ENCODE results near the gene HPN.

Gene HPN

DNA sequence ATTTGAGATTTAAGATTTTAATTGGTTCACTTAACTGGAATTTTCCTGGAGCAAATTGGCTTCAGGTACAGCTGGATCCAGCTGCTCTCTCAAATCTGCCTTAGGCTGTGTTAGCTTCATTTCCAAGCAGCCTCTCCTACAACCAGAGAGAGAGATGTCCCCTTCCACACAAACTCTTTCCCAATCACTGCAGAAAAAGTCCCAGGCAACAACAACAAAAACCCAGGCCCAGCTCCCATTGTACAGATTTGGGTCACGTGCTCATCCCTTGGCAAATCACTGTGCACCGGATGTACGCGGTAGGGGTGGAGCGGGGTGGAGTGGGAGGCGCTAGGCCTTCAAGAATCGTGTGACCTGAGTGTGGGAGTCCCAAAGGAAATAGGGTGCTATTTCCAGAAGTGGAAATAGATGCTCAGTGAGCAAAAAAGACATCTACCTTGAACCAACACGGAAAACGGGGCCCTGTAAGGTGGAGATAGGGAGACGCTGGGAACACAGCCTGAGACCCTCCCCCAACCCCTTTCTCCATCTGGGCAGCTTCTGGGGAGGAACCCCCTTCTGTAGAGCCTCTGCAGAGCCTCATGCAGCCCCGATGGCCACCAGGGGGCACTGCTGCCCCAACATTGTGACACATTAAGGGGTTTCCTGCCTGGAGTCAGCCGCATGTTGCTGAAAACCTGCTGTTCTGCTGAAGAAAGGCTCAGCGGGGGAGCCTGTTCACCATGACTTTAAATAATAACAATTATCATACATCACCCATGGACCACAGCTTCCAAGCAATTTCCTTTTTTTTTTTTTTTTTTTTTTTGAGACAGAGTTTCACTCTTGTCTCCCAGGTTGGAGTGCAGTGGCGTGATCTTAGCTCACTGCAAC, 25.4 kb downstream of the HPN start:
- Histone ChIP-seq H3K9me3 (ENCODE audit: control insufficient read depth, low read length) (peaks cover 13% of the 10 kb centered on the region), H3K36me3 (ENCODE audit: control insufficient read depth, insufficient read depth, low read length) (no peaks in the 10 kb centered on the region), H3K27ac (ENCODE audit: low read depth, low read length, severe bottlenecking) (no peak overlapping the region), H3K4me3 (ENCODE audit: extremely low read depth, insufficient read depth, low read length, poor library complexity, severe bottlenecking) (no peak overlapping the region), H3K4me1 (ENCODE audit: control insufficient read depth, insufficient read depth, low read length, poor library complexity, severe bottlenecking) (no peaks in the 10 kb centered on the region)
- 41 to 62% methylated on average over 5 to 9 of the region's 14 CpGs for WGBS, 2 experiments (ENCODE audit: insufficient coverage in 2 of 2)

- Histone ChIP-seq H3K4me3 (ENCODE audit: extremely low read depth, insufficient read depth, low read length, poor library complexity, severe bottlenecking) (no peak overlapping the region), H3K36me3 (ENCODE audit: control insufficient read depth, insufficient read depth, low read length) (no peaks in the 10 kb centered on the region), H3K9me3 (ENCODE audit: control insufficient read depth, low read length) (peaks cover 13% of the 10 kb centered on the region), H3K27ac (ENCODE audit: low read depth, low read length, severe bottlenecking) (no peak overlapping the region), H3K4me1 (ENCODE audit: control insufficient read depth, insufficient read depth, low read length, poor library complexity, severe bottlenecking) (no peaks in the 10 kb centered on the region)
- 57 to 58% methylated on average over 2 to 4 of the region's 10 CpGs for WGBS, 2 experiments (ENCODE audit: insufficient coverage in 2 of 2)
Measured at GRCh38 chr19:35068941-35069634, 27.6 kb downstream of the HPN start.

DNA sequence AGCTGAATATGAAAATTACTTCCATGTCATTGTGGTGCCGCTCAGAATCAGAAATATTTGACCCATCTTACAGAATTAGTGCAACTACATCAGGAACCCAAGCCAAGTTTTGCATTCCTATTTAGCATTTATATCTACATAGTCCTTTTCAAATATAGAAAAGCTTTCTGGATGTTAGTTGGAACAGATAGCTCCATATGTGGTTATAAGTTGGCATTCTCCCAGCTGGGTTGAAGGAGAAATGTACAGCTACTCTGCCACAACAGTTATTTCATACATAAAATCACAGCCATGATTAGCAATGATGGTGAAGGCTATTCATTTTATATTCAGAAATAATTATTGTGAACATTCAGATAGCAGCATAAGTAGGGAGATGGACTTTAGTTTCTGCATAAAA, 28.2 kb downstream of the HPN start:
- WGBS, 2 experiments (ENCODE audit: insufficient coverage in 2 of 2) = 67 to 100% methylated on average over 1 of the region's 1 CpG
- no peaks in the 10 kb centered on the region for H3K4me1 ChIP-seq (ENCODE audit: control insufficient read depth, insufficient read depth, low read length, poor library complexity, severe bottlenecking)
- H3K4me3 ChIP-seq (ENCODE audit: extremely low read depth, insufficient read depth, low read length, poor library complexity, severe bottlenecking) = no peak overlapping the region
- no peak overlapping the region for H3K27ac ChIP-seq (ENCODE audit: low read depth, low read length, severe bottlenecking)
- H3K9me3 ChIP-seq (ENCODE audit: control insufficient read depth, low read length) = peaks cover 13% of the 10 kb centered on the region
- H3K36me3 ChIP-seq (ENCODE audit: control insufficient read depth, insufficient read depth, low read length) = no peaks in the 10 kb centered on the region

GRCh38 chr19:35070471-35070870, 28.9 kb downstream of the HPN start:
- WGBS, 2 experiments (ENCODE audit: insufficient coverage in 2 of 2) = 88 to 94% methylated on average over 2 to 3 of the region's 3 CpGs

DNA sequence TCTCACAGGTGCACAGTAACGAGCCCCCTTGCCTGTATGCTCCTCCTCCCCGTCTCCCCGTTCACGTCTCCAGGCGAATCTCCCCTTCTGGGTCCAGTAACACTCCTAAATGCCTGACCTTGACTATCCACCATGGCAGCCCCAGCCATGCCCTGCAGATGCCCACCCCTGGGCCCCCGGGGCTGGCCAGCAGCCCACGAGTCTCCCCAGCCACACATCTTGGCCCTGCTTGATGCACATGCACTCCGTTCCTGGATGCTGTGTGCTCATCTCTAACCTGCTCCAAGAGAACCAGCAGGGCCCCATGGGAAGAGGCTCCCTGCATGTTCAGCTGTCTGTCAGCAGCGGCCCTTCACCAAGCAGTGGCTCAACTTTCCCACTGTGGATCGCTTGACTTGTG, 32.0 kb downstream of the HPN start:
- Histone ChIP-seq H3K4me1 (ENCODE audit: control insufficient read depth, insufficient read depth, low read length, poor library complexity, severe bottlenecking) (no peaks in the 10 kb centered on the region), H3K4me3 (ENCODE audit: extremely low read depth, insufficient read depth, low read length, poor library complexity, severe bottlenecking) (no peak overlapping the region), H3K27ac (ENCODE audit: low read depth, low read length, severe bottlenecking) (no peak overlapping the region), H3K9me3 (ENCODE audit: control insufficient read depth, low read length) (peaks cover 13% of the 10 kb centered on the region), H3K36me3 (ENCODE audit: control insufficient read depth, insufficient read depth, low read length) (no peaks in the 10 kb centered on the region)
- 77 to 81% methylated on average over 6 to 8 of the region's 10 CpGs for WGBS, 2 experiments (ENCODE audit: insufficient coverage in 2 of 2)

More at GRCh38 chr19:35070471-35070870, 28.9 kb downstream of the HPN start:
- Histone ChIP-seq H3K9me3 (ENCODE audit: control insufficient read depth, low read length) (peaks cover 13% of the 10 kb centered on the region), H3K4me3 (ENCODE audit: extremely low read depth, insufficient read depth, low read length, poor library complexity, severe bottlenecking) (no peak overlapping the region), H3K36me3 (ENCODE audit: control insufficient read depth, insufficient read depth, low read length) (no peaks in the 10 kb centered on the region), H3K4me1 (ENCODE audit: control insufficient read depth, insufficient read depth, low read length, poor library complexity, severe bottlenecking) (no peaks in the 10 kb centered on the region), H3K27ac (ENCODE audit: low read depth, low read length, severe bottlenecking) (no peak overlapping the region)

- no peak overlapping the region for H3K4me3 ChIP-seq (ENCODE audit: extremely low read depth, insufficient read depth, low read length, poor library complexity, severe bottlenecking)
- no peaks in the 10 kb centered on the region for H3K36me3 ChIP-seq (ENCODE audit: control insufficient read depth, insufficient read depth, low read length)
- peaks cover 13% of the 10 kb centered on the region for H3K9me3 ChIP-seq (ENCODE audit: control insufficient read depth, low read length)
- no peaks in the 10 kb centered on the region for H3K4me1 ChIP-seq (ENCODE audit: control insufficient read depth, insufficient read depth, low read length, poor library complexity, severe bottlenecking)
- H3K27ac ChIP-seq (ENCODE audit: low read depth, low read length, severe bottlenecking) = no peak overlapping the region
- 71 to 100% methylated on average over 1 to 6 of the region's 8 CpGs for WGBS, 2 experiments (ENCODE audit: insufficient coverage in 2 of 2)
Measured at GRCh38 chr19:35073941-35074340, 32.4 kb downstream of the HPN start.

DNA sequence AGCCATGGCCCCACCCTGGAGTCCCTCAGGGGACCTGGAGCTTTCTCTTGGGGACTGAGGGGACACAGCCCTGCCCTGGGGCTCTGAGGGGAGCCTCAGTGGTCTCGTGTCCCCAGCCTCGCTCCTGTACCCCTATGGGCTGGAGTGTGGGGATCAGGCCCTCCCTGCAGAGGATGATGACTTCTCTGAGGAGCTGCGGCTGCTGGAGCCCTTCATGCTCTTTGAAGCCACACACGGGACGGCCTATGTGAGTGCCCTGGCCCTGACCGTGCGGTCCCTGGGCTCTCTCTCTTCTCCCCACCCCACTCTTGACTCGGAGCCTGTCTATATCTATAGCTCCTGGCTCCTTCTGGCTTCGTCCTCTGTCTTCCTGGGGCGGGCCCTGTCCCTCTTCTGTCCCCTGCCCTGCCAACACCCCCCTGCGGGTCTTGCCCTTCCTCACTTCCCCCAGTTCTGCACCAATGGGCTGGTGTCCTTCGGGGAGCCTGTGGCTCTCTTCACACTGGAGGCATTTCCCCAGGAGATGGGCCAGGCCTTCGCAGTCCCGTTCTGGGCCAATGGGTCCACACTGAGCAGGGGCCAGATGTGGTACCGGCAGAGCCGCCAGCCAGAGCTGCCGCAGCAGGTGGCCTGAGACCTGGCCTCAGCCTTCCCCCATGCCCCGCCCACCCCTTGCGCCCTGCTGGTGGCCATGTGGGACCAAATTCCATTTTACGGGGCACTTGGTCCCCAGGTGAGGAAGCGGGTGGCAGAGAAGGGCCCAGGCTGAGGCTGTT, 33.1 kb downstream of the HPN start:
- peaks cover 12% of the 10 kb centered on the region for H3K9me3 ChIP-seq (ENCODE audit: control insufficient read depth, low read length)
- 82 to 89% methylated on average over 16 to 17 of the region's 21 CpGs for WGBS, 2 experiments (ENCODE audit: insufficient coverage in 2 of 2)
- no peaks in the 10 kb centered on the region for H3K4me1 ChIP-seq (ENCODE audit: control insufficient read depth, insufficient read depth, low read length, poor library complexity, severe bottlenecking)
- no peak overlapping the region for H3K27ac ChIP-seq (ENCODE audit: low read depth, low read length, severe bottlenecking)
- H3K4me3 ChIP-seq (ENCODE audit: extremely low read depth, insufficient read depth, low read length, poor library complexity, severe bottlenecking) = no peak overlapping the region
- H3K36me3 ChIP-seq (ENCODE audit: control insufficient read depth, insufficient read depth, low read length) = no peaks in the 10 kb centered on the region

DNA sequence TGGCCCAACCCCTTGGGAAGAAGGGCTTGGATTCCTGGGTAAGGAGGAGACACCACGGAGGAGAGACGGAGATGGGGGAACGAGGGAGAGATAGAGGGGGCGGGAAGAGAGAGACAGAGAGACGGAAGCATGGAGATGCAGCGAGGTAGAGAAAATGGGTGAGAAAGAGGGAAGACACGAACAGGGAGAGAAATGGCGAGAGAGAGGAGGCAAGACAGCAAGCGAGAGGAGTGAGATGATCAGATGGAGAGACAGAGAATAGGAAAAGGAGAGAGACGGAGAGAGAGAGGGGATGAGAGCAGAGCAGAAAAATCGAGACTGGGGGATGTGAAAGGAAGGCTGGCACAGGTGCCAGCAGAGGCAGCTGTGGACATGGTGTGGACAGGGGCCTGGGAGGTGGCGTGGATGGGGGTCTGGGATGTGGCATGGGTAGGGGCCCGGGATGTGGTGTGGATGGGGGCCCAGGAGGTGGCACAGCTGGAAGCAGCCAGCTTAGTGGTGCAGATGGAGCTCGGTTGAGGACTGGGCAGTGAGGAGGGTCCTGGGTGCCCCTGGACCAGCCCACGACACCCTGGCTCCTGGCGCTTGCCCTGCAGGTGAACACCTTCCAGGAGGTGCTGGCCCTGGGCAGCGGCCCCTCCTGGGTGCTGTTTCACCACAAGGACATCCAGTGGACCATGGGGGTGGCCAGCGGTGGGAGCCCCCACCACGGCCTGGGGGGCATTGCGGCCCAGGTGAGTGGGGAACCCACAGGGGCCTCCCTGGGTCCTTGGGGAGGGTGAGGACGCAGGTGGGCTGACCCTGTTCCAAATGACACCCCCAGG, 33.9 kb downstream of the HPN start:
- WGBS, 2 experiments (ENCODE audit: insufficient coverage in 2 of 2) = 89 to 95% methylated on average over 19 to 20 of the region's 21 CpGs
- H3K9me3 ChIP-seq (ENCODE audit: control insufficient read depth, low read length) = peaks cover 4% of the 10 kb centered on the region
- H3K36me3 ChIP-seq (ENCODE audit: control insufficient read depth, insufficient read depth, low read length) = no peaks in the 10 kb centered on the region
- no peak overlapping the region for H3K27ac ChIP-seq (ENCODE audit: low read depth, low read length, severe bottlenecking)
- H3K4me1 ChIP-seq (ENCODE audit: control insufficient read depth, insufficient read depth, low read length, poor library complexity, severe bottlenecking) = no peaks in the 10 kb centered on the region
- H3K4me3 ChIP-seq (ENCODE audit: extremely low read depth, insufficient read depth, low read length, poor library complexity, severe bottlenecking) = no peak overlapping the region

- no peaks in the 10 kb centered on the region for H3K4me1 ChIP-seq (ENCODE audit: control insufficient read depth, insufficient read depth, low read length, poor library complexity, severe bottlenecking)
- no peak overlapping the region for H3K27ac ChIP-seq (ENCODE audit: low read depth, low read length, severe bottlenecking)
- H3K4me3 ChIP-seq (ENCODE audit: extremely low read depth, insufficient read depth, low read length, poor library complexity, severe bottlenecking) = no peak overlapping the region
- 80 to 97% methylated on average over 6 of the region's 6 CpGs for WGBS, 2 experiments (ENCODE audit: insufficient coverage in 2 of 2)
- no peaks in the 10 kb centered on the region for H3K9me3 ChIP-seq (ENCODE audit: control insufficient read depth, low read length)
- no peaks in the 10 kb centered on the region for H3K36me3 ChIP-seq (ENCODE audit: control insufficient read depth, insufficient read depth, low read length)
Measured at GRCh38 chr19:35076026-35076370, 34.5 kb downstream of the HPN start.

GRCh38 chr19:35076657-35077056, 35.1 kb downstream of the HPN start:
- no peak overlapping the region for H3K27ac ChIP-seq (ENCODE audit: low read depth, low read length, severe bottlenecking)
- WGBS, 2 experiments (ENCODE audit: insufficient coverage in 2 of 2) = 90% methylated on average over 4 to 7 of the region's 8 CpGs

More at GRCh38 chr19:35076657-35077056, 35.1 kb downstream of the HPN start:
- Histone ChIP-seq H3K4me3 (ENCODE audit: extremely low read depth, insufficient read depth, low read length, poor library complexity, severe bottlenecking) (no peak overlapping the region), H3K9me3 (ENCODE audit: control insufficient read depth, low read length) (no peaks in the 10 kb centered on the region), H3K4me1 (ENCODE audit: control insufficient read depth, insufficient read depth, low read length, poor library complexity, severe bottlenecking) (no peaks in the 10 kb centered on the region), H3K36me3 (ENCODE audit: control insufficient read depth, insufficient read depth, low read length) (no peaks in the 10 kb centered on the region)
